ENCODE data around the gene GLT1D1.

GLT1D1 gene

GRCh38 chr12:128969480-128970055, 116.3 kb downstream of the GLT1D1 start:
- no peak for DNase-seq

DNA sequence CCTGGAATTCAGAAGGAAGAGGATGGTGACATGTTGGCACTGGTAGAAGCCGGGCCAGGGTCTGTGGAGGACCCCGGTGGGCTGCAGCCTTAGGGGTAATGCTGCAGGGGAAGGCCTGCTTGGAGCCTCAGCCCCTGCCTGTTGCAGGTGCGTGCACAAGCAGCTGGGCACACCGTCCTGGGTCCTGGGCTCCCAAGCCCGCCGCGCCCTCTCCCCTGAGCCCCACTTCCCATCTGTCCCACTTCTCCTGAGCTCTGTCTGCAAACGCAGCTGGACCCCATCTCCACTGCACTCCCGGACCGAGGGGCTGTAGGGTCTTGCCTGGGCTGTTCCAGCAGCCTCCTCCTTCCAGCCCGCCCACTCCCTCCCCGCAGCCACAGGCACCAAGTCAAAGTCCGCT, 116.8 kb downstream of the GLT1D1 start:
- no peak for DNase-seq

- no peak for DNase-seq
Observed at GRCh38 chr12:128970941-128971340, 117.7 kb downstream of the GLT1D1 start.

- DNase-seq: no peak
Observed at GRCh38 chr12:128971802-128972201, 118.5 kb downstream of the GLT1D1 start.

- DNase-seq: no peak
Observed at GRCh38 chr12:128973883-128974681, 120.8 kb downstream of the GLT1D1 start.

GRCh38 chr12:128974881-128975280, 121.6 kb downstream of the GLT1D1 start:
- DNase-seq: no peak

GRCh38 chr12:128976120-128976738, 123.0 kb downstream of the GLT1D1 start:
- peak; percentile 5 for DNase-seq

GRCh38 chr12:128977441-128977840, 124.2 kb downstream of the GLT1D1 start:
- no peak for DNase-seq

DNA sequence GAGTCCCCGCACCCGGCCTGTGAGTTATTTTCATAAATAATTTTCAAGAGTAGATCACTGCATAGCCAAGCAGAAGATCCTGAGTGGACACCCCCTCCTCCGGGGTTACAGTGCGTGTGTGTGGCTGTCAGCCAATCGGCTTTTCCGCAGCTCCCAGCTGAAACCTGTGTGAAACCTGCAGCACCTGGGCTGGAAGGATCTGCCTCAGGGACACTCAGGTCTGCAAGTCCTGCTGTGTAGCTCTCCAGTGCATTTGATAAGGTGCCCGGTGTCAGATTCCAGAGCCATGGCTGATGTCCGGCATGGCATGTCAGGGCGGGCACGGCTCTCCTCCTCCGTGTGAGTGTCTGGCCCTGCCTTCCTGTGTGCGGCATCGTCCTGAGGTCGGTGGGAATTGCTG, 124.8 kb downstream of the GLT1D1 start:
- DNase-seq: no peak

GRCh38 chr12:128980623-128981022, 127.3 kb downstream of the GLT1D1 start:
- no peak for DNase-seq

- DNase-seq: no peak
Observed at GRCh38 chr12:128981971-128982533, 128.8 kb downstream of the GLT1D1 start.

DNA sequence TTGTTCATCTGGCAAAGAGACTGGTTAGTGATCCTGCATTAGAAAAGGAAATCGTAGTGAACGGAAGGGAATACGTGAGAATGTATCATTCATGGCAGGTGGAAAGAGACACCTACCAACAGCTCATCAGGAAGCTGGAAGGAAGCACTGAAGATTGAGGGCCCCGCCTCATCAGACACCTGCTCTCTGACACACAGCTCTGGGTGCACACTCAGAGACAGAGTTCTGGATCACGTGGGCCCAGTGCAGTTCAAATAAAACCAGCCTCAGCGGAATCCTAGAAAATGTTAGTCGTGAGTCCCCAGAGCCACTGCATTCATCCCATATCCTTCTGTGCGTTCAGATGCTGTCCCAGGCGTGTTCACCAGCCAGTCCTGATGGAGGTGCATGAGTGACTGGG, 129.7 kb downstream of the GLT1D1 start:
- no peak for DNase-seq

DNA sequence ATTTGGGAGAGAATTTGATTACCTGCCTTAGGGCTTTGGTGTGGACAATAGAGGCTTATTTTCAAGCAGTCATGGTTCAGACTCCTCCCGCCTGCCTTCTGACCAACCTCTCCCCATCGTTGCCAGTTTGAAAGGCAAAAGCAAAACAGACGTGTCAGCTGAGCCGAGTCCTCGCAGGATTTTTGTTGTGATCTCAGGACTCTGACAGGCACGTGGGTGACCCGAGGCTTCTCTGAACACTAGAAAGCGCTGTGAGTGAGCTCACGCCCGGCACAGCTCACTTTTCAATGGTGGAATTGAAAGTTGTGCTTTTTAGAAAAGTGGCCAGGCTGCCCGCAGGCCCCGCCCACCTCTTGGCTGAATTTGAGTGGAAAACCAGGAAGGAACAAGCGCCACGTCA, 130.1 kb downstream of the GLT1D1 start:
- DNase-seq: no peak

DNA sequence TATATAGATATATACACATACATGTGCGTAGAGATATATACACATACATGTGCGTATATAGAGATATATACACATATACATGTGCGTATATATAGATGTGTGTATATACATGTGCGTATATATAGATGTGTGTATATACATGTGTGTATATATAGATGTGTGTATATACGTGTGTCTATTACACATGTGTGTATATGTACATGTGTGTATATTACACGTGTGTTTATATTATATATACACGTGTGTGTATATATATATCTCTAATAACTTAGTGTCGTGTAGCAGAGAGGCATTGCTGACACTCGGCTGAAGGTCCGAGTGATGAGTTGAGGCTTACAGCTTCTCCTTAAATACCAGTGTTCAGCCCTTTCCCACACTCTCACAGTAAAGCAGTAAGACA, 133.7 kb downstream of the GLT1D1 start:
- DNase-seq: no peak

GRCh38 chr12:128989287-128989686, 136.0 kb downstream of the GLT1D1 start:
- DNase-seq: no peak

- DNase-seq: no peak
Observed at GRCh38 chr12:128991716-128992115, 138.4 kb downstream of the GLT1D1 start.

DNA sequence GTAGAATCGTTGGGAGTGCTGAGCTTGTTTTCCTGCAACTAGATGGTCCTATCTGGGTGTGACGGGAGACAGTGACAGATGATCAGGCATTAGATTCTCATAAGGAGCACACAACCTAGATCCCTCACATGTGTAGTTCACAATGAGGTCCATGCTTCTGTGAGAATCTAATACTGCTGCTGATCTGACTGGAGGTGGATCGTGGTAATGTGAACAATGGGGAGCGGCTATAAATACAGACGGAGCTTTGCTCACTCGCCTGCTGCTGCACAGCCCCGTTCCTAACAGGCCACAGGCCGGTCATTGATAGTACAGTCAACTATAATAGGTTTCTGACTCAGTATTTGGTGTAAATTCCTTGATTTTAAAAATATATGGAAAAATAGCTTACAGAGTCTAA, 138.8 kb downstream of the GLT1D1 start:
- DNase-seq: no peak

GRCh38 chr12:128992550-128992949, 139.3 kb downstream of the GLT1D1 start:
- no peak for DNase-seq

GRCh38 chr12:128994856-128995255, 141.6 kb downstream of the GLT1D1 start:
- DNase-seq: no peak

GRCh38 chr12:128995619-128996018, 142.3 kb downstream of the GLT1D1 start:
- DNase-seq: no peak

DNA sequence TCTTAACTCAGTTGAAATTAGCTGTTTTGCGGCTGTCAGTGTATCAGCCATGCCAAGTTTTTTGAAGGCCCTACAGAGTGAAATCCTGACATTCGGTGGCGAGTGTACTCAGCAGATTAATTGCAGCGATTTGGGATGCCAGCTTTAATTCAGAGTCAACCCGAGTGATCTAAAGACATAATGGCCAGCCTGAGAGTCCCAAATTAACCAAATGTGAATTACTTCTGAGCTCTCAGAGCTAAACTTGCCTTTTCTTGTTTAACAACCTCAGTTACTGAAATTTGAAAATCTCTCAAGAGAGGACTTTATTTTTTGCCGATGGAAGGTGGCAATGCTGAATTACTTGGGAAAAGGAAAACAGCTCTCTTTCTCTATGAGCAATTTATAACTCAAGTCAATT, 148.5 kb downstream of the GLT1D1 start:
- no peak for DNase-seq

DNA sequence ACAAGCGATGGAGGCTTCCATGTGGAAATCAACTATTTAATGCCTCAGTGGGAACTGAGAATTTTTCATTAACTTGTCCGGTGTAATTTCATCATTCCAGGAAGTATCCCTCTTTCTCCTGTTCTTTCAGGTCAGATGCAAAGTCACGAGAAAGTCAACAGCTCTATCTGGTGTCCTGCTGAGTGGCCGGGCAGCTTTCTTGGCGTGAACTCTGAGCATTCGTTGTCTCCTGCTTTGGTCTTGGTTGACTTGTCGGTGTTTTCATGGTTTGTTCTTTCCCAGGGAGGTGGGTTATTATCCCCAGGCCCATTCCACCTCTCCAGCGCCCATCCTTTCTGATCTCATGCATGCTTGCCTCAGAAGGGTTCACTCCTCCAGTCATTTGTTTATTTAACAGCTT, 149.1 kb downstream of the GLT1D1 start:
- DNase-seq: no peak

- no peak for DNase-seq
Observed at GRCh38 chr12:129005416-129005815, 152.1 kb downstream of the GLT1D1 start.

GRCh38 chr12:129005829-129006228, 152.6 kb downstream of the GLT1D1 start:
- DNase-seq: no peak
